CD14-positive monocyte (primary cell): ENCODE data around the gene MB21D2. TPM values are rescaled to one million over a fixed set of nuclear protein-coding genes. Genes with fewer than 3 reads are reported as not detected.

Experiments
- DNase-seq, 3 donors: peaks; one replicate each; pipeline ENCODE4 v3.0.0-alpha.2; 2011 to 2022
- H2AFZ ChIP-seq: 2 replicates; pipeline ENCODE4 v1.6.0; 2012; ENCODE audit warnings: mild to moderate bottlenecking, low read depth, low read length, inconsistent platforms; ENCODE audit not compliant: insufficient read depth, poor library complexity, severe bottlenecking
- H3K27ac ChIP-seq, 2 donors: 1 replicate in 1 of 2; 2 replicates in 1 of 2; pipeline ENCODE4 v1.5.1; 2012 to 2013; ENCODE audit warnings: low read length in 2 of 2, control low read depth in 1 of 2, inconsistent platforms in 1 of 2, low read depth in 1 of 2, mild to moderate bottlenecking in 1 of 2
- H3K27me3 ChIP-seq, 2 donors: one replicate each; pipeline versions ENCODE4 v1.6.0 to v1.6.1; 2011 to 2013; ENCODE audit warnings: low read length in 2 of 2; ENCODE audit not compliant: control insufficient read depth in 2 of 2, insufficient read depth in 2 of 2
- H3K36me3 ChIP-seq, 2 donors: replicated peaks in 1 of 2; 1 replicate in 1 of 2; 2 replicates in 1 of 2; pipeline versions ENCODE4 v1.5.1 to v1.6.1; 2012 to 2013; ENCODE audit warnings: low read length in 2 of 2, control low read depth in 1 of 2, inconsistent platforms in 1 of 2, mild to moderate bottlenecking in 1 of 2; ENCODE audit not compliant: insufficient read depth in 2 of 2, control insufficient read depth in 1 of 2
- H3K4me1 ChIP-seq, 2 donors: 1 replicate in 1 of 2; 2 replicates in 1 of 2; pipeline versions ENCODE4 v1.5.1 to v1.6.1; 2012 to 2013; ENCODE audit warnings: low read length in 2 of 2, control low read depth in 1 of 2, inconsistent platforms in 1 of 2, mild to moderate bottlenecking in 1 of 2, moderate library complexity in 1 of 2; ENCODE audit not compliant: insufficient read depth in 2 of 2, control insufficient read depth in 1 of 2
- H3K4me2 ChIP-seq: replicated peaks from 2 replicates; pipeline ENCODE3; 2012; ENCODE audit warnings: low read length, moderate library complexity, mild to moderate bottlenecking; ENCODE audit not compliant: poor library complexity, severe bottlenecking; ENCODE audit errors: extremely low read depth
- H3K4me3 ChIP-seq, 3 experiments: fragments of 200-600 bp in 1 of 3; sonication (generic) in 1 of 3; replicated peaks in 1 of 3; 1 replicate in 2 of 3; 2 replicates in 1 of 3; pipeline ENCODE4 v1.5.1; 2011 to 2013; ENCODE audit warnings: low read length in 3 of 3, mild to moderate bottlenecking in 3 of 3, control low read depth in 2 of 3, low read depth in 2 of 3, inconsistent platforms in 1 of 3, moderate library complexity in 1 of 3
- H3K79me2 ChIP-seq: 2 replicates; pipeline ENCODE4 v1.6.0; 2012; ENCODE audit warnings: mild to moderate bottlenecking, control low read depth, inconsistent platforms, low read length, moderate library complexity; ENCODE audit not compliant: insufficient read depth
- H3K9ac ChIP-seq: 2 replicates; pipeline ENCODE4 v1.6.0; 2017; ENCODE audit warnings: low read length, mild to moderate bottlenecking; ENCODE audit not compliant: insufficient read depth, poor library complexity, severe bottlenecking
- H3K9me3 ChIP-seq, 2 donors: replicated peaks in 1 of 2; 1 replicate in 1 of 2; 2 replicates in 1 of 2; pipeline versions ENCODE4 v1.5.1 to v1.6.1; 2012 to 2013; ENCODE audit warnings: low read length in 2 of 2, control low read depth in 1 of 2; ENCODE audit not compliant: control insufficient read depth in 1 of 2, insufficient read depth in 1 of 2
- H4K20me1 ChIP-seq: 2 replicates; pipeline ENCODE4 v1.6.0; 2012; ENCODE audit warnings: mild to moderate bottlenecking, low read length, control low read depth, moderate library complexity; ENCODE audit not compliant: insufficient read depth
- H3K27ac Mint-ChIP-seq, 7 donors: one replicate each; pipeline ENCODE4 v1.8.0; 2020; ENCODE audit warnings: mild to moderate bottlenecking in 7 of 7, mixed read lengths in 7 of 7, moderate library complexity in 6 of 7, inconsistent platforms in 2 of 7
- H3K27me3 Mint-ChIP-seq, 3 donors: one replicate each; pipeline ENCODE4 v1.8.0; 2021 to 2022; ENCODE audit warnings: low read depth in 3 of 3, mild to moderate bottlenecking in 3 of 3, mixed read lengths in 3 of 3, moderate library complexity in 3 of 3, inconsistent platforms in 1 of 3
- H3K36me3 Mint-ChIP-seq, 2 donors: one replicate each; pipeline ENCODE4 v1.8.0; 2020; ENCODE audit warnings: mixed read lengths in 2 of 2, inconsistent platforms in 1 of 2, mild to moderate bottlenecking in 1 of 2
- H3K4me1 Mint-ChIP-seq: one replicate; pipeline ENCODE4 v1.8.0; 2020; ENCODE audit warnings: mild to moderate bottlenecking, mixed read lengths
- H3K4me3 Mint-ChIP-seq, 2 donors: one replicate each; pipeline ENCODE4 v1.8.0; 2020; ENCODE audit warnings: mild to moderate bottlenecking in 2 of 2, mixed read lengths in 2 of 2, moderate library complexity in 1 of 2
- H3K9me3 Mint-ChIP-seq, 7 donors: one replicate each; pipeline ENCODE4 v1.8.0; 2020 to 2022; ENCODE audit warnings: mixed read lengths in 7 of 7, mild to moderate bottlenecking in 6 of 7, moderate library complexity in 6 of 7, inconsistent platforms in 2 of 7
- CTCF ChIP-seq: fragments of 200-600 bp; IDR thresholded peaks from one replicate; pipeline ENCODE4 v1.8.0; 2022; ENCODE audit warnings: antibody characterized with exemption, mild to moderate bottlenecking
- WGBS: methylation state at CpG from one replicate; pipeline ENCODE4 v1.1.5; 2013; ENCODE audit warnings: missing lambda C conversion rate; ENCODE audit not compliant: insufficient coverage; 5-methylcytosine and 5-hydroxymethylcytosine counted together
- intact Hi-C, 2 donors: fragments of 100-400 bp; cut with micrococcal nuclease; formaldehyde crosslinking; loops; one replicate each; pipeline versions ENCODE4 v1.15.0 to v1.15.1; 2023
- polyA plus RNA-seq, 3 donors: library from polyadenylated mRNA; depleted of rRNA in 1 of 3; unstranded in 2 of 3; stranded (reverse) in 1 of 3; fragments of 300-500 nt in 2 of 3; fragments of >200 nt in 1 of 3; fragmentation: Illumina TruSeq in 2 of 3; gene quantifications; 1 replicate in 2 of 3; 2 replicates in 1 of 3; pipeline ENCODE4 v1.2.3, GENCODE V29; 2012 to 2021

Gene MB21D2
- polyA plus RNA-seq, 3 donors = 0.37 to 0.77 (median 0.59) TPM

GRCh38 chr3:192959773-192960172 is 42.1 kb upstream of the MB21D2 start:
- DNase-seq = peak in 1 of 3 donors; percentile 65
- Histone ChIP-seq H3K9ac (no peak overlapping the region), H2AFZ (no peak overlapping the region), H3K4me3 (no peak overlapping the region), H3K36me3 (no peaks in the 10 kb centered on the region), H3K27me3 (no peaks in the 10 kb centered on the region), H3K79me2 (no peaks in the 10 kb centered on the region), H4K20me1 (no peaks in the 10 kb centered on the region), H3K4me2 (no peak overlapping the region), H3K9me3 (no peaks in the 10 kb centered on the region), H3K27ac (no peak overlapping the region), H3K4me1 (peaks cover 17 to 23% of the 10 kb centered on the region in 2 donors)
- H3K27ac Mint-ChIP-seq = no peak overlapping the region
- WGBS = no CpG with 5 or more reads among the region's 3 CpGs
- H3K27me3 Mint-ChIP-seq = no peaks in the 10 kb centered on the region
- no peaks in the 10 kb centered on the region for H3K36me3 Mint-ChIP-seq
- H3K4me1 Mint-ChIP-seq = peaks cover 21% of the 10 kb centered on the region
- peaks cover 0 to 5% (median 2%) of the 10 kb centered on the region in 7 donors for H3K9me3 Mint-ChIP-seq
- intact Hi-C loops = loop anchor here (5.0 to 10.0 kb wide), 2 partner anchors 62 to 65 kb away; no protein-coding TSS in a partner anchor
- TF ChIP-seq CTCF = no peak
- H3K4me3 Mint-ChIP-seq = no peak overlapping the region

- no peak for TF ChIP-seq CTCF
- Mint-ChIP-seq H3K4me3 (no peak overlapping the region), H3K4me1 (peaks cover 21% of the 10 kb centered on the region), H3K36me3 (no peaks in the 10 kb centered on the region), H3K27ac (peak overlapping the region; percentile 96 to 100 (median 98)), H3K27me3 (no peaks in the 10 kb centered on the region), H3K9me3 (peaks cover 0 to 4% (median 3%) of the 10 kb centered on the region in 7 donors)
- intact Hi-C loops = loop anchor here (5.0 to 10.0 kb wide), 2 partner anchors 61 to 64 kb away; no protein-coding TSS in a partner anchor
- Histone ChIP-seq H2AFZ (no peak overlapping the region), H3K27ac (peak overlapping the region in 1 of 2 donors; percentile 93), H3K9ac (peak overlapping the region; percentile 53), H3K79me2 (no peaks in the 10 kb centered on the region), H3K4me1 (peaks cover 17 to 23% of the 10 kb centered on the region in 2 donors), H3K27me3 (no peaks in the 10 kb centered on the region), H3K9me3 (no peaks in the 10 kb centered on the region), H3K4me3 (peak overlapping the region in 1 of 3 experiments; percentile 55), H4K20me1 (no peaks in the 10 kb centered on the region), H3K4me2 (peak overlapping the region; percentile 64), H3K36me3 (no peaks in the 10 kb centered on the region)
- peak in 2 of 3 donors; percentile 19 to 48 for DNase-seq
Measured at GRCh38 chr3:192958219-192958872, 40.7 kb upstream of the MB21D2 start.
